NCI-H2196 treated with DMSO at 0.1 percent for 48 hours (cell line): Measurements from ENCODE around the gene ATP2B2.
A peak's percentile ranks its signal among the peaks of the same experiment; 100 is the strongest.

Experiments
- DNase-seq: peaks from one replicate; lab custom pipeline; 2025; ENCODE audit not compliant: unreplicated experiment; lab: John Stamatoyannopoulos, UW

ATP2B2 gene

GRCh38 chr3:10286596-10287295 lies 218.6 kb downstream of the ATP2B2 start:
- no peak for DNase-seq

GRCh38 chr3:10286133-10286524 lies 219.3 kb downstream of the ATP2B2 start:
- DNase-seq: no peak

DNA sequence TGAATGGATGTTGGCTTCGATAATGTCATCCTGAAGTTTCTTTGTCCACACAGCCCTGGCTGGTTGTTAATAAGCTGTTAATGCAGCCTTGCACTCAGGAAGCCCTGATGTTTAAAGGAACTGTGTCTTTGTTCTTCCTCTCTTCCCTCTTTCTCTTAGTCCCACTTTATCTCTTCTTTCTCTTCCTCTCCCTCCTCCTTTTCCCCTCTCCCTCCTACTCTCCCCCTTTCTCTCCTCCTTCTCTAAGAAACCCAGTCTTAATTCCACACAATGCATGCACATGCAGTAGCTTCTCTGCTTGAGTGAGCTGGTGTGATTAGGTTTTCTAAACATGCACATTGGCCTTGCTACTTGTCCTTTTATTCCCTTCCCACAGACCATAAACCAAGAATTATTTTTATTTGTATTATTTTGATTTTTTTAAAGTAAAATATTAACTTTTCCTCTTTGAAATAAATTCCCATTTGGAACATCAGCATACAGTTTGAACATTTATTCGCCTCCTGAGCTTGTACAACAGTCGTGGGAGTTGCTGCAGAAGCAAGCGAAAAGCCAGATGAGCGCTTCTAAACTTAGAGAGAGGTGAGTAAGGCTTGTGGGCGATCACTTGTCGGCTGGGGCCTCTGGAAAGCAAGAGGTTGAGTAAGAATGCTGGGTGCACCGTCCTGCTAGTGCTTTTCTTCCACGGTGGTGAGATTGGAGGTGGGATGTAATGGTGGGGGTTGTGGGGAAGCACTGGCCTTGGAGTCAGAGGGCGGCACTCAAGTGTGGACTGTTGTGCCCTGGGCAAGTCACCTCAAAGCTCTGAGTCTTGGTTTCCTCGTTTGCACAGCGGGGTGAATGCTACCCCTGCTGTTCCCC lies 219.9 kb downstream of the ATP2B2 start:
- no peak for DNase-seq

GRCh38 chr3:10284496-10284895 lies 220.9 kb downstream of the ATP2B2 start:
- DNase-seq: no peak

- peak; percentile 22 for DNase-seq
These were observed 221.7 kb downstream of the ATP2B2 start for GRCh38 chr3:10283638-10284037.

GRCh38 chr3:10281951-10282350 lies 223.4 kb downstream of the ATP2B2 start:
- no peak for DNase-seq

- DNase-seq: no peak
These were observed 224.8 kb downstream of the ATP2B2 start for GRCh38 chr3:10280571-10280970.

GRCh38 chr3:10280177-10280529 lies 225.2 kb downstream of the ATP2B2 start:
- DNase-seq: no peak

GRCh38 chr3:10279384-10280176 lies 225.8 kb downstream of the ATP2B2 start:
- DNase-seq: no peak

- no peak for DNase-seq
These were observed 226.9 kb downstream of the ATP2B2 start for GRCh38 chr3:10278501-10278900.

DNA sequence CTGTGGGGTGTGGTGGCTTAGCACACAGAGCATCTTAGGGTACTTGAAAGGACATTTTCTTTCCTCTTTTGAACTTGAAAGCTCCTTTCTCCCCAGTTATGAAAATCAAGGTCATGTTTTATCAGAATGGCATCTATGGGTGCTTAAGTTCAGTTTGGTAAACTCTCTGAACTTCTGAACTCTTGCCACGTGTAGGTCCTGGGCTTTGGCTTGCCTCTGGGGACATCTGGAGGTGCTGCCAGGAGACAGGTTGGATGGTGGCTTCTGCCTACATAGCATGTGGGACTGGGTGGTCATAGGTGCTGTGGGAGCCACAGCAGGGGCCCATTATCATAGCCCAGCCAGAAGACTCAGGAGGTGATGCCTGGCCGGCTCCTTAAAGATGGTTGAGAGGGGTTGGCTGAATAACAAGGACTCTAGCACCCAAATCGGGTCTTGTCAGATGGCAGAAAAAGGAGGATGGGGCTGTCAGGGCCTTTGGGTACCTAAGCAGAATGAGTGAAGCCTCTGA lies 228.2 kb downstream of the ATP2B2 start:
- DNase-seq: no peak

GRCh38 chr3:10274601-10275000 lies 230.8 kb downstream of the ATP2B2 start:
- DNase-seq: no peak
